ENCODE results near the gene EFL1. TPM values are rescaled to one million over a fixed set of nuclear protein-coding genes. Genes with fewer than 3 reads are reported as not detected.

Gene EFL1
- total and polyA plus RNA-seq, 10 of the 15 experiments (the other 5 are each of a cell fraction or from before 2014, with no cell fraction given) = 6.2 to 42.3 (median 24.7) TPM

GRCh38 chr15:82186161-82186560 is 76.4 kb downstream of the EFL1 start:
- intact Hi-C loops (cut with micrococcal nuclease; ENCODE audit: unreplicated experiment) = no loop called here
- Histone ChIP-seq H3K9me3 (replicated peaks; ENCODE audit: control insufficient read depth, insufficient read depth, low read length) (no peaks in the 10 kb centered on the region), H4K20me1 (ENCODE audit: control insufficient read depth, insufficient read depth) (no peaks in the 10 kb centered on the region), H3K4me2 (ENCODE audit: control insufficient read depth, insufficient read depth) (no peak overlapping the region), H2AFZ (ENCODE audit: control insufficient read depth, low read depth, low read length) (no peak overlapping the region), H3K27ac (ENCODE audit: control insufficient read depth, insufficient read depth) (no peak overlapping the region), H3K79me2 (ENCODE audit: control insufficient read depth, insufficient read depth, low read length) (no peaks in the 10 kb centered on the region), H3K4me1 (ENCODE audit: control insufficient read depth, insufficient read depth, low read length) (peaks cover 4% of the 10 kb centered on the region; the same call in 1 of the 2 replicates), H3K36me3 (ENCODE audit: control insufficient read depth in 2 of 2, insufficient read depth in 2 of 2, low read length in 1 of 2) (no peaks in the 10 kb centered on the region), H3K9ac (ENCODE audit: control insufficient read depth, insufficient read depth, low read length) (no peak overlapping the region), H3K27me3 (replicated peaks in 1 of 2; ENCODE audit: control insufficient read depth in 2 of 2, insufficient read depth in 2 of 2, low read length in 1 of 2) (no peaks in the 10 kb centered on the region), H3K4me3 (no peak overlapping the region)
- no peak; the same call in 2 of the 3 replicates for ATAC-seq
- CTCF ChIA-PET = no interaction called here
- POLR2A ChIA-PET = no interaction called here
- no peak for DNase-seq (ENCODE audit: low read depth, low spot score)
- in situ Hi-C loops (cut with MboI) = no loop called here
- SMC1A ChIA-PET (ENCODE audit: uncharacterized antibody, unreplicated experiment) = no interaction called here
- WGBS (ENCODE audit: insufficient coverage, insufficient replicate concordance, low lambda C conversion rate, missing lambda C conversion rate) = 100% methylated on average over 2 of the region's 2 CpGs
- no peak for FAIRE-seq
- BruUV-seq (replicated peaks) = no TSS peak
- RAD21 ChIA-PET (ENCODE audit: unreplicated experiment) = no interaction called here
- TF ChIP-seq RBBP5 (conservative IDR thresholded peaks at IDR 0.05) = no peak
- TF ChIP-seq PAX5 (IDR thresholded peaks at IDR 0.05; ENCODE audit: borderline replicate concordance, low read depth, low read length) = no peak
- TF ChIP-seq RAD21 (IDR thresholded peaks at IDR 0.05; ENCODE audit: insufficient read depth, low read depth, low read length) = no peak
- TF ChIP-seq MXI1 (IDR thresholded peaks at IDR 0.05; ENCODE audit: low read depth, low read length) = no peak
- no peak for TF ChIP-seq CHD1 (IDR thresholded peaks at IDR 0.05; ENCODE audit: low read depth, low read length)
- no peak for TF ChIP-seq NRF1 (conservative IDR thresholded peaks at IDR 0.05; ENCODE audit: low read depth, low read length)
- no peak for TF ChIP-seq EZH2 (IDR thresholded peaks at IDR 0.05; ENCODE audit: borderline replicate concordance, control insufficient read depth, low read depth, low read length)
- TF ChIP-seq HSF1 (IDR thresholded peaks at IDR 0.05; ENCODE audit: low read depth, low read length) = no peak
- no peak for TF ChIP-seq KLF5 (IDR thresholded peaks at IDR 0.05; ENCODE audit: partially characterized antibody)
- no peak for TF ChIP-seq ZNF687 (IDR thresholded peaks at IDR 0.05)
- no peak for TF ChIP-seq ATF3 (IDR thresholded peaks at IDR 0.05; ENCODE audit: borderline replicate concordance, extremely low read depth, low read depth, low read length)
- TF ChIP-seq JUNB (IDR thresholded peaks at IDR 0.05) = no peak
- no peak for TF ChIP-seq TARDBP (IDR thresholded peaks at IDR 0.05; ENCODE audit: borderline replicate concordance)
- no peak for TF ChIP-seq BCLAF1 (IDR thresholded peaks at IDR 0.05)
- TF ChIP-seq MYC (IDR thresholded peaks at IDR 0.05; ENCODE audit: insufficient read depth, insufficient read length, insufficient replicate concordance, low read length, severe bottlenecking) = no peak
- TF ChIP-seq ZSCAN29 (IDR thresholded peaks at IDR 0.05) = no peak
- TF ChIP-seq SMAD5 (IDR thresholded peaks at IDR 0.05; ENCODE audit: low read depth) = no peak
- TF ChIP-seq SIN3A (IDR thresholded peaks at IDR 0.05; ENCODE audit: low read depth, low read length) = no peak

Data from GM12878 (cell line).